ENCODE data around the gene POR. TPM values are rescaled to one million over a fixed set of nuclear protein-coding genes. Genes with fewer than 3 reads are reported as not detected.
"Not testable (repeated sequence)": the region's sequence is repeated elsewhere in the genome, so short reads cannot be mapped to it uniquely, and the experiment has no call there.

POR gene
- 158 TPM for total RNA-seq

DNA sequence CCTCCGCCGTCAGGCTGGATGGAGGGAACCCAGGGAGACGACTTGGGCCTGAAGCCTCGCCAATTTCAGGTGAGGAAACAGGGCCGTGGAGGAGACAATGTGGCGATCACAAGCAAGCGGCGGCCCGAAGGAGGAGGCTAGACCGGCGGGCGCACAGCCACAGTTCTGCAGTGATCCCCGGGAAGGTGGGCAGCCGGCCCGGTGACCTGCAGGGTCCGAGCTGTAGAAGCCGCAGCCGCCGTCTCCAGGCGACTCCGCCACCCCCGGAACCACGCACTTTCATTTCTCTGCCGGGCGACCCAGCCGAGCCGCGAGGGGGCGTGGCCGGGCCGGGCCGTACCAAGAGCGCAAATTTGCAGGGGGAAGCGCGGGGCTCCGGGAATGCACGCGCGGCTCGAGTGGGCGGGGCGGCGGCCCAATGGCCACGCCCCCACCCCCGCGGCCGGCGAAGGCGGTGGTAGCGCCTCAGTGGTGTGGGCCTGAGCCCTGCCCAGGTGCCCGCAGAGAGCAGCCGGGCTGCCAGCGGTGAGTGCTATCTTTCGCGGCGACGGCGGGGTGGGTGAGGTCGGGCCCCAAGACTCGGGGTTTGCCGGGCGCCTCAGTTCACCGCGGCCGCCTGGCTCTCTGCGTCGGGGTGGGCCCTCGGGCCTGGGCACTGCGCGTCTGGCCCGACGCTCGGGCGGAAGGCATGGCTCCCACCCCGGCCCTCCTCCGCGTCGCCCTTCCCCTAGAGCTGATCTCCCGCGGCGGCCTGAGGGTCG lies at the start of gene POR:
POR (plus strand) TSS at position 501 of the 761 bp plus-strand sequence. CDS start 38,847 bp downstream, outside the sequence.
- peak; percentile 96 for DNase-seq (ENCODE audit: low spot score)

- no peak for DNase-seq (ENCODE audit: low spot score)
Observed at GRCh38 chr7:75866114-75866488, 48.9 kb upstream of the POR start.

- peak; percentile 67 for DNase-seq (ENCODE audit: low spot score)
Observed at GRCh38 chr7:75866489-75867389, 48.2 kb upstream of the POR start.

- DNase-seq (ENCODE audit: low spot score), result no peak
Observed at GRCh38 chr7:75867390-75867717, 47.6 kb upstream of the POR start.

GRCh38 chr7:75868153-75868552 lies 46.8 kb upstream of the POR start:
- DNase-seq (ENCODE audit: low spot score), result no peak

DNA sequence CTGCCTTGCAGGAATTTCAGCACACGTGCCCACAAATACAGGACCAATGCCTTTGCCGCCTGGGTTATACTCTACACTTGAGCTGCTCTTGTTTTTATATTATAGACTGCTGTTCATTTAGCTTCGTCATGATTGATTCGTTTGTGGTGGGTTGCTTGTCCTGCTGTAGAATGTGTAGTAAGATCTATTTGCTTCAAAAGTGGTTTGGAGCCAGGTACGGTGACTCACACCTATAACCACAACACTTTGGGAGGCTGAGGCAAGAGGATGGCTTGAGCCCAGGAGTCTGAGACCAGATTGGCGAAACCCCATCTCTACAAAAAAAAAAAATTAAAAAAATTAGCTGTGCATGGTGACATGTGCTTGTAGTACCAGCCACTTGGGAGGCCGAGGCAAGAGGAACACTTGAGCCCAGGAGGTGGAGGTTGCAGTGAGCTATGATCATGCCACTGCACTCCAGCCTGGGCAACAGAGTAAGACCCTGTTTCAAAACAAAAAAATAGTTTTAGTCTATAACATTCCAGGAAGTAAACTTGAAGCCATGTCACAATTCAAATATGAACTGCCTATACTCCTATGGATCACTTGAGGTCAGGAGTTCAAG lies 45.1 kb upstream of the POR start:
- DNase-seq (ENCODE audit: low spot score), result no peak

DNA sequence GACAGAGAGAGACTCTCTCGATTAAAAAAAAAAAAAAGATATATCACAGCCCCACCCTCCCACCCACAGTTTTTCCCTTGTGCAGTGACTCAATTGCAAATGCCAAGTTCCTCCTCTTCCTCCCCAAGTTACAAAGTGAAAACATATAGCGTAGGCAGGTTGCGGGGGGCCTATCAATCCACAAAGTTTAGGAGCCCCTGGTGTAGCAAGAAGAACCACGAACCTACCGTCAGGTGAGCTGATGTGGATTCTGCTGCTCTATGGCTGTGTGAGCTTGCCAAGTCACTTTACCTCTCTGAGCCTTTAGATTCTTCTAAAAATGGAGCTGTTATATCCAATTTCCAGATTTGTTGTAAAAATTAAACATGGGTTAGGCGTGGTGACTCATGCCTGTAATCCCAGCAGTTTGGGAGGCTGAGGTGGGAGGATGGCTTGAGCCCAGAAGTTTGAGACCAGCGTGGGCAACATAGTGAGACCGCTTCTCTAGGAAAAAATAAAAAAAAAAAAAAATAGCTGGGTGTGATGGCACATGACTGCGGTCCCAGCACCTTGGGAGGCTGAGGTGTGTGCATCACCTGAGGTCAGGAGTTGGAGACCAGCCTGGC lies 44.3 kb upstream of the POR start:
- no peak for DNase-seq (ENCODE audit: low spot score)

GRCh38 chr7:75872073-75872782 lies 42.7 kb upstream of the POR start:
- no peak for DNase-seq (ENCODE audit: low spot score)

- not testable (repeated sequence) for DNase-seq (ENCODE audit: low spot score)
Observed at GRCh38 chr7:75874180-75874579, 40.8 kb upstream of the POR start.

GRCh38 chr7:75875113-75876080 lies 39.6 kb upstream of the POR start:
- no peak for DNase-seq (ENCODE audit: low spot score)

- DNase-seq (ENCODE audit: low spot score), result no peak
Observed at GRCh38 chr7:75876126-75876881, 38.7 kb upstream of the POR start.

- DNase-seq (ENCODE audit: low spot score), result no peak
Observed at GRCh38 chr7:75878312-75878768, 36.6 kb upstream of the POR start.

GRCh38 chr7:75878769-75879611 lies 36.0 kb upstream of the POR start, which contains the start of gene RHBDD2:
RHBDD2 (plus strand) TSS chr7:75879034; CDS start chr7:75879083, 49 bp downstream.
- DNase-seq (ENCODE audit: low spot score), result peak; percentile 97

DNA sequence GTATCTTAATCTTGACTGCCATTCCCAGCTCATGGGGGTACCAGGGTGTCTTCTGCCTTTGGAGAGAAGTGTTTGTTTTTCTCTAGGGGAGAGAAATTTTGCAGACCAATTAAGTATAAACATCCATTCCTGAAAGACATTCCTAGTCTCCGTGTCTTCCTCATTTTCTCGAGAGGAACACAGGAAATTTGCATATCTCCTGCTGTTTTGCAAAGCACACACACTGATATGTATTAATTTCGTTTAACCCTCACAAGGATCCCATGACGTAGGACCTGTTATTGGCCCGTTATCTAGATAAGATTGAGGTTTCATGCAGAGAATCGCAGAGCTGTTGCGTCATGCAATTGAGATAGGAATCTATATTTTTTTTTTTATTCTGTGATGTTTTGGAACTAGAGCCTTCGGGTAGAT lies 35.2 kb upstream of the POR start:
- DNase-seq (ENCODE audit: low spot score), result no peak

DNA sequence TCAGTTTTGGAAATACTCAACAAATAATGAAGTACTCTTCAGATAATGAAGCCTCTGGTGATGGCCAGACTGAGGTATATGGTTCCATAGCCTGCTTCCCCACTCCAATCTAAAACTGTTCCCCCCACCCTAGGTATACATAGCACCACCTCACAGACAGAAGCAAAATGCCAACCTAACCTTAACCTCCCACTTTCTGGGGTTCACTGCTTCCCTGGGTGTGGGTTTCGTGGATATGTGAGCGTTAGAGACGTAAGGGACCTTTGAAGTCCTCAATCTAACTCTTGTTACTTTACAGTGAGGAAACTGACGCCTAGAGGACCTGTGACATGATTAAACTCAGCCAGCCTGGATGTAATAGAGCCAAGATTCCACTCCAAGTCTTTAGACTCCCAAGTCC lies 34.7 kb upstream of the POR start:
- no peak for DNase-seq (ENCODE audit: low spot score)

DNA sequence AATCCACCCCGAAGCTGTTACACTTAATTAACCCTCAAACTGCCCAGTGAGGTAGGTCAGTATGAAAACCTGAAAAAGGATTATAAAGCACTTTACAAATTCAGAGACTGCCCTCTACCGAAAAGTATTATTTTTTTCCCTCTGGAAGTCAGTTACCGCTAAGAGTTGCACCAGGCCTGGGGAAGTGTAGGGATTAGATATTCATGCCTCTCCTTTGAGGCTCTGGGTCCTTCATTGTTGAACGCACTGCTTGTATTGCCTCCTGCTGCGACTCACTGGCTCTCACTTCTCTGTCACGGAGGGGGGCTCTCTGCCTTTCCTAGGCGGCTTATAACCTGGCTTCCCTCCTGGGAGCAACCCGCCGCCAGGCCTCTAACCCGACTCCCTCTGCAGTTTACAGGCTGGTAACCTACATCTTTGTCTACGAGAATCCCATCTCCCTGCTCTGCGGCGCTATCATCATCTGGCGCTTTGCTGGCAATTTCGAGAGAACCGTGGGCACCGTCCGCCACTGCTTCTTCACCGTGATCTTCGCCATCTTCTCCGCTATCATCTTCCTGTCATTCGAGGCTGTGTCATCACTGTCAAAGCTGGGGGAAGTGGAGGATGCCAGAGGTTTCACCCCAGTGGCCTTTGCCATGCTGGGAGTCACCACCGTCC lies 33.4 kb upstream of the POR start:
- no peak for DNase-seq (ENCODE audit: low spot score)

DNA sequence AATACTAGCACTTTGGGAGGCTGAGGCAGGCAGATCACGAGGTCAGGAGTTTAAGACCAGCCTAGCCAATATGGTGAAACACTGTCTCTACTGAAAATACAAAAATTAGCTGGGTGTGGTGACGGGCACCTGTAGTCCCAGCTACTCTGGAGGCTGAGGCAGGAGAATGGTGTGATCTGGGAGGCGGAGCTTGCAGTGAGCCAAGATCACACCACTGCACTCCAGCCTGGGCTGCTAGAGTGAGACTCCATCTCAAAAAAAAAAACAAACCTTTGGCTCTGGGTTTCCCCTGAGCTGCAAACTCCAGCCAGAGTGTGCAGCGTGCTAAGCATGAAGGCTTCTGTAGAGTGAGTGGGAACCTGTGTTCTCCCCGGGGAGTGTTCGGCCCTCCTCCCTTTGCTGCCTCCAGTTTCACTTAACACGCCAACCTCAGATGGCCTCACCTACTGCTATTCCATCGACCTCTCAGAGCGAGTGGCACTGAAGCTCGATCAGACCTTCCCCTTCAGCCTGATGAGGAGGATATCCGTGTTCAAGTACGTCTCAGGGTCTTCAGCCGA lies 31.6 kb upstream of the POR start:
- DNase-seq (ENCODE audit: low spot score), result not testable (repeated sequence)

DNA sequence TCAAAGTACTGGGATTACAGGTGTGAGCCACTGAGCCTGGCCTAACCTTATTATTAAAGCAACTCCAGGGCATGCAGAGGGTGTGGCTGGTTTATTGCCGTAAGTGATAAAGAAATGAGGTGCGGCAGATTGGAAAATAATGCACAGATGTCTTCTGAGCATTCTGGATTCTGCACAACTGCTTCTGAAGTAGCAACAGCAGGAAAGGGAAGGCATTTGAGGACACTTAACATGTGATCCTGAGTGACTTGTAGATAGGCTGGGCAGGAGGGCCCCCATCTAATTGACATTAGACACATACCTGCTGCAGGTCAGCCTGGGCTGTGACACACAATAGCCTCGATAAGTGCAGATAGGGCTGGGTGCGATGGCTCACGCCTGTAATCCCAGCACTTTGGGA lies 30.5 kb upstream of the POR start:
- no peak for DNase-seq (ENCODE audit: low spot score)

Data from ureter (tissue), 1 donor.